HL-60 (cell line): ENCODE data around the gene SPEM2.

Experiments used
- CTCF ChIP-seq: IDR thresholded peaks from one replicate; pipeline ENCODE4 v1.5.1; 2011; ENCODE audit warnings: low read length, control low read depth, inconsistent platforms; ENCODE audit not compliant: insufficient read depth
- POLR2AphosphoS5 ChIP-seq: IDR thresholded peaks from 2 replicates; pipeline ENCODE4 v1.6.1; 2012; ENCODE audit warnings: low read depth
- REST ChIP-seq: IDR thresholded peaks from 2 replicates; pipeline ENCODE4 v1.6.1; 2012; ENCODE audit warnings: low read depth; ENCODE audit not compliant: insufficient replicate concordance

- no peak for TF ChIP-seq CTCF
- TF ChIP-seq POLR2AphosphoS5, result no peak
- no peak for TF ChIP-seq REST
Observed at GRCh38 chr17:7407485-7408251, 17.7 kb upstream of the SPEM2 start, which contains the start of gene NLGN2.
